HepG2 (cell line): ENCODE data around the gene SLC44A5. TPM values are rescaled to one million over a fixed set of nuclear protein-coding genes. Genes with fewer than 3 reads are reported as not detected.

Source experiments
- ATAC-seq: fragments of 200-7000 bp; cut with Tn5 transposase; 3 replicates; pipeline ENCODE4 v1.9.1; 2020; ENCODE audit warnings: mild to moderate bottlenecking, moderate library complexity
- BruUV-seq: library from RNA; stranded (reverse); fragments of 400-500 nt; replicated peaks from 2 replicates; lab custom pipeline; 2021; lab: Mats Ljungman, UMichigan
- CTCF ChIA-PET: fragments of 300-600 bp; formaldehyde crosslinking; extraction: SDS; loops from one replicate; lab custom pipeline; 2021; ENCODE audit warnings: low total read pairs, inconsistent platforms, low intra/inter-chr PET ratio; lab: Yijun Ruan, JAX
- POLR2A ChIA-PET: fragments of 350-600 bp; sonication (Branson Sonifier 250); formaldehyde crosslinking; loops from one replicate; lab custom pipeline; 2020; ENCODE audit warnings: antibody characterized with exemption, inconsistent platforms; lab: Yijun Ruan, JAX
- DNase-seq: peaks from one replicate; pipeline ENCODE4 v3.0.0-alpha.2; 2015; ENCODE audit warnings: low spot score
- FAIRE-seq: peaks from 3 replicates; lab custom pipeline; 2011; peaks lifted over from hg19 to GRCh38; lab: Jason Lieb, UNC
- H2AFZ ChIP-seq: one replicate; pipeline ENCODE4 v1.6.1; 2011; ENCODE audit warnings: low read length, inconsistent platforms
- H3K27ac ChIP-seq: fragments of 300-600 bp; 3 replicates; pipeline ENCODE4 v1.8.0; 2011; ENCODE audit warnings: mixed run types, mild to moderate bottlenecking, mixed read lengths, low read length, inconsistent platforms; ENCODE audit not compliant: insufficient read depth; ENCODE audit errors: extremely low read length
- H3K27me3 ChIP-seq, 2 experiments: fragments of 200-600 bp in 1 of 2; 2 replicates in 1 of 2; 3 replicates in 1 of 2; pipeline versions ENCODE4 v1.6.0 to v1.8.0; 2011; ENCODE audit warnings: low read length in 2 of 2, mild to moderate bottlenecking in 2 of 2, moderate library complexity in 2 of 2, inconsistent platforms in 1 of 2; ENCODE audit not compliant: insufficient read depth in 2 of 2, control insufficient read depth in 1 of 2
- H3K36me3 ChIP-seq, 2 experiments: fragments of 200-600 bp in 1 of 2; replicated peaks in 1 of 2; 2 replicates in 1 of 2; 3 replicates in 1 of 2; pipeline versions ENCODE4 v1.5.1 to v1.8.0; 2011; ENCODE audit warnings: low read length in 2 of 2, inconsistent platforms in 1 of 2; ENCODE audit not compliant: insufficient read depth in 2 of 2, control insufficient read depth in 1 of 2
- H3K4me1 ChIP-seq: 2 replicates; pipeline ENCODE4 v1.5.1; 2012; ENCODE audit warnings: low read length, inconsistent platforms; ENCODE audit not compliant: insufficient read depth
- H3K4me2 ChIP-seq: 2 replicates; pipeline ENCODE4 v1.6.0; 2011; ENCODE audit warnings: low read depth, low read length, inconsistent platforms
- H3K4me3 ChIP-seq, 3 experiments: fragments of 200-600 bp in 1 of 3; sonication (generic), shearing (Covaris generic) in 1 of 3; replicated peaks in 1 of 3; 2 replicates each; pipeline ENCODE4 v1.5.1; 2011 to 2016; ENCODE audit warnings: low read length in 3 of 3, inconsistent platforms in 2 of 3, low read depth in 2 of 3, mild to moderate bottlenecking in 2 of 3, control low read depth in 1 of 3, mixed read lengths in 1 of 3; ENCODE audit not compliant: insufficient read depth in 1 of 3
- H3K79me2 ChIP-seq: one replicate; pipeline ENCODE4 v1.6.1; 2011; ENCODE audit warnings: low read length, inconsistent platforms; ENCODE audit not compliant: insufficient read depth
- H3K9ac ChIP-seq: 2 replicates; pipeline ENCODE4 v1.6.0; 2011; ENCODE audit warnings: mild to moderate bottlenecking, low read depth, low read length, inconsistent platforms; ENCODE audit not compliant: insufficient read depth
- H3K9me3 ChIP-seq: 2 replicates; pipeline ENCODE4 v1.5.1; 2012; ENCODE audit warnings: mild to moderate bottlenecking, low read length
- H4K20me1 ChIP-seq: 2 replicates; pipeline ENCODE4 v1.6.0; 2011; ENCODE audit warnings: inconsistent platforms, mild to moderate bottlenecking, low read length, moderate library complexity; ENCODE audit not compliant: insufficient read depth
- CREM ChIP-seq, 2 experiments: sonication (generic) in 1 of 2; formaldehyde crosslinking in 1 of 2; IDR thresholded peaks; 2 replicates each; pipeline versions ENCODE4 v1.4.0 to v1.6.1; 2016 to 2020; ENCODE audit warnings: antibody characterized with exemption in 1 of 2, mild to moderate bottlenecking in 1 of 2, missing genetic modification reagents in 1 of 2
- GLI4 ChIP-seq: sonication (generic); formaldehyde crosslinking; IDR thresholded peaks from 2 replicates; pipeline ENCODE4 v1.5.1; 2020; ENCODE audit warnings: missing genetic modification reagents, mild to moderate bottlenecking, moderate library complexity, borderline replicate concordance
- IRF9 ChIP-seq: sonication (generic); formaldehyde crosslinking; IDR thresholded peaks from 2 replicates; pipeline ENCODE4 v1.8.0; 2022; ENCODE audit warnings: missing genetic modification reagents, mild to moderate bottlenecking, borderline replicate concordance
- MTERF4 ChIP-seq: sonication (generic); formaldehyde crosslinking; IDR thresholded peaks from 2 replicates; pipeline ENCODE4 v1.8.0; 2023; ENCODE audit warnings: mild to moderate bottlenecking, missing genetic modification reagents
- SIX1 ChIP-seq: sonication (generic); formaldehyde crosslinking; IDR thresholded peaks from 2 replicates; pipeline ENCODE4 v1.4.0; 2020; ENCODE audit warnings: missing genetic modification reagents, borderline replicate concordance
- TERF1 ChIP-seq: sonication (generic); formaldehyde crosslinking; IDR thresholded peaks from 2 replicates; pipeline ENCODE4 v1.8.0; 2022; ENCODE audit warnings: mild to moderate bottlenecking, missing genetic modification reagents, moderate library complexity
- ZNF205 ChIP-seq: IDR thresholded peaks from 2 replicates; pipeline ENCODE4 v1.6.1; 2018; ENCODE audit warnings: missing biosample characterization, missing genetic modification reagents
- ZNF362 ChIP-seq: sonication (generic); formaldehyde crosslinking; IDR thresholded peaks from 2 replicates; pipeline ENCODE4 v1.4.0; 2020; ENCODE audit warnings: missing genetic modification reagents, mild to moderate bottlenecking, borderline replicate concordance
- WGBS: methylation state at CpG from one replicate; pipeline ENCODE4 v1.1.6; 2017; ENCODE audit warnings: low lambda C conversion rate; 5-methylcytosine and 5-hydroxymethylcytosine counted together
- in situ Hi-C: cut with HindIII; loops from 2 replicates; pipeline ENCODE4 v1.10.0; 2017; ENCODE audit warnings: low pct_unique_long_range_greater_than_20kb; ENCODE audit not compliant: extremely low pct_ligation_motif_present
- intact Hi-C: fragments of 100-400 bp; cut with micrococcal nuclease; formaldehyde crosslinking; loops from one replicate; pipeline ENCODE4 v1.10.0; 2022; ENCODE audit not compliant: unreplicated experiment
- polyA plus RNA-seq, 8 experiments: library from polyadenylated mRNA; depleted of rRNA in 3 of 8; stranded (reverse) in 7 of 8; unstranded in 1 of 8; fragments of >200 nt; fragmentation: Illumina TruSeq in 4 of 8; extraction: Trizol in 4 of 8; gene quantifications; 2 replicates each; pipeline versions ENCODE4 v1.2.1 to v1.2.3, GENCODE V29; 2011 to 2016; ENCODE audit warnings: low read depth in 4 of 8, missing spikeins in 1 of 8, mixed read lengths in 1 of 8; ENCODE audit not compliant: insufficient read depth in 1 of 8
- total RNA-seq, 5 experiments: library from RNA; depleted of rRNA; stranded (reverse); fragments of >200 nt; fragmentation: Illumina TruSeq; extraction: Trizol; gene quantifications; 2 replicates each; pipeline ENCODE4 v1.2.3, GENCODE V29; 2016; ENCODE audit warnings: low read depth in 1 of 5
- TF ChIP-seq, protein P1 (sequence below): IDR thresholded peaks from 2 replicates; pipeline ENCODE4 v1.6.1; 2016
- TF ChIP-seq, protein P2 (sequence below): sonication (generic); formaldehyde crosslinking; IDR thresholded peaks from 2 replicates; pipeline ENCODE4 v1.4.0; 2020; ENCODE audit warnings: mild to moderate bottlenecking, missing genetic modification reagents

SLC44A5 gene
- total and polyA plus RNA-seq, 2 of the 13 experiments (the other 11 are each of a cell fraction or from before 2014, with no cell fraction given), result 8.0 to 16.0 TPM

DNA sequence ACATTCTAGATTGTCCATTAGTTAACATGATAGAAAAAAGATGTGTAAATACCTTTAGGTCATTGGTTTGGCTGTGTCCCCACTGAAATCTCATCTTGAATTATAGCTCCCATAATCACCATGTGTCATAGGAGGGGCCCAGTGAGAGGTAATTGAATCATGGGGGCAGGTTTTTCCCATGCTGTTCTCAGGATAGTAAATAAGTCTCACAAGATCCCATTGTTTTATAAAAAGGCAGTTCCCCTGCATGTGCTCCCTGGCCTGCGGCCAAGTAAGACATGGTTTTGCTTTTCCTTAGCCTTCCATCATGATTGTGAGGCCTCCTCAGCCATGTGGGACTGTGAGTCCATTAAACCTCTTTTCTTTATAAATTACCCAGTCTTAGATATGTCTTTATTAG is 32.5 kb upstream of the SLC44A5 start:
- Histone ChIP-seq H3K79me2 (no peaks in the 10 kb centered on the region), H3K4me2 (no peak overlapping the region), H3K36me3 (no peaks in the 10 kb centered on the region), H3K4me1 (no peaks in the 10 kb centered on the region), H3K4me3 (no peak overlapping the region), H3K9ac (no peak overlapping the region), H3K27me3 (no peaks in the 10 kb centered on the region), H3K9me3 (peaks cover 22% of the 10 kb centered on the region), H3K27ac (no peak overlapping the region), H4K20me1 (no peaks in the 10 kb centered on the region), H2AFZ (no peak overlapping the region)
- intact Hi-C loops (no loop called here), in situ Hi-C loops (loop anchor here (25.0 kb wide), 1 partner anchor 406 kb away; no protein-coding TSS in a partner anchor)
- ChIA-PET POLR2A (no interaction called here), CTCF (no interaction called here)
- no peak for FAIRE-seq
- 100% methylated on average over 1 of the region's 1 CpG for WGBS
- ATAC-seq, result no peak
- DNase-seq, result no peak
- BruUV-seq, result no TSS peak
- no peak for TF ChIP-seq IRF9 (CRISPR knock-in tag)
- no peak for TF ChIP-seq ZNF205 (CRISPR knock-in tag)
- TF ChIP-seq, protein P1, sequence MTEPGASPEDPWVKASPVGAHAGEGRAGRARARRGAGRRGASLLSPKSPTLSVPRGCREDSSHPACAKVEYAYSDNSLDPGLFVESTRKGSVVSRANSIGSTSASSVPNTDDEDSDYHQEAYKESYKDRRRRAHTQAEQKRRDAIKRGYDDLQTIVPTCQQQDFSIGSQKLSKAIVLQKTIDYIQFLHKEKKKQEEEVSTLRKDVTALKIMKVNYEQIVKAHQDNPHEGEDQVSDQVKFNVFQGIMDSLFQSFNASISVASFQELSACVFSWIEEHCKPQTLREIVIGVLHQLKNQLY, result no peak
- TF ChIP-seq GLI4 (CRISPR knock-in tag), result no peak
- TF ChIP-seq MTERF4 (CRISPR knock-in tag), result no peak
- no peak for TF ChIP-seq ZNF362 (CRISPR knock-in tag)
- TF ChIP-seq TERF1 (CRISPR knock-in tag), result no peak
- TF ChIP-seq CREM (IDR thresholded peaks at IDR 0.05), result no peak
- TF ChIP-seq CREM (CRISPR knock-in tag; IDR thresholded peaks at IDR 0.05), result no peak
- TF ChIP-seq SIX1, result no peak
- TF ChIP-seq, protein P2, sequence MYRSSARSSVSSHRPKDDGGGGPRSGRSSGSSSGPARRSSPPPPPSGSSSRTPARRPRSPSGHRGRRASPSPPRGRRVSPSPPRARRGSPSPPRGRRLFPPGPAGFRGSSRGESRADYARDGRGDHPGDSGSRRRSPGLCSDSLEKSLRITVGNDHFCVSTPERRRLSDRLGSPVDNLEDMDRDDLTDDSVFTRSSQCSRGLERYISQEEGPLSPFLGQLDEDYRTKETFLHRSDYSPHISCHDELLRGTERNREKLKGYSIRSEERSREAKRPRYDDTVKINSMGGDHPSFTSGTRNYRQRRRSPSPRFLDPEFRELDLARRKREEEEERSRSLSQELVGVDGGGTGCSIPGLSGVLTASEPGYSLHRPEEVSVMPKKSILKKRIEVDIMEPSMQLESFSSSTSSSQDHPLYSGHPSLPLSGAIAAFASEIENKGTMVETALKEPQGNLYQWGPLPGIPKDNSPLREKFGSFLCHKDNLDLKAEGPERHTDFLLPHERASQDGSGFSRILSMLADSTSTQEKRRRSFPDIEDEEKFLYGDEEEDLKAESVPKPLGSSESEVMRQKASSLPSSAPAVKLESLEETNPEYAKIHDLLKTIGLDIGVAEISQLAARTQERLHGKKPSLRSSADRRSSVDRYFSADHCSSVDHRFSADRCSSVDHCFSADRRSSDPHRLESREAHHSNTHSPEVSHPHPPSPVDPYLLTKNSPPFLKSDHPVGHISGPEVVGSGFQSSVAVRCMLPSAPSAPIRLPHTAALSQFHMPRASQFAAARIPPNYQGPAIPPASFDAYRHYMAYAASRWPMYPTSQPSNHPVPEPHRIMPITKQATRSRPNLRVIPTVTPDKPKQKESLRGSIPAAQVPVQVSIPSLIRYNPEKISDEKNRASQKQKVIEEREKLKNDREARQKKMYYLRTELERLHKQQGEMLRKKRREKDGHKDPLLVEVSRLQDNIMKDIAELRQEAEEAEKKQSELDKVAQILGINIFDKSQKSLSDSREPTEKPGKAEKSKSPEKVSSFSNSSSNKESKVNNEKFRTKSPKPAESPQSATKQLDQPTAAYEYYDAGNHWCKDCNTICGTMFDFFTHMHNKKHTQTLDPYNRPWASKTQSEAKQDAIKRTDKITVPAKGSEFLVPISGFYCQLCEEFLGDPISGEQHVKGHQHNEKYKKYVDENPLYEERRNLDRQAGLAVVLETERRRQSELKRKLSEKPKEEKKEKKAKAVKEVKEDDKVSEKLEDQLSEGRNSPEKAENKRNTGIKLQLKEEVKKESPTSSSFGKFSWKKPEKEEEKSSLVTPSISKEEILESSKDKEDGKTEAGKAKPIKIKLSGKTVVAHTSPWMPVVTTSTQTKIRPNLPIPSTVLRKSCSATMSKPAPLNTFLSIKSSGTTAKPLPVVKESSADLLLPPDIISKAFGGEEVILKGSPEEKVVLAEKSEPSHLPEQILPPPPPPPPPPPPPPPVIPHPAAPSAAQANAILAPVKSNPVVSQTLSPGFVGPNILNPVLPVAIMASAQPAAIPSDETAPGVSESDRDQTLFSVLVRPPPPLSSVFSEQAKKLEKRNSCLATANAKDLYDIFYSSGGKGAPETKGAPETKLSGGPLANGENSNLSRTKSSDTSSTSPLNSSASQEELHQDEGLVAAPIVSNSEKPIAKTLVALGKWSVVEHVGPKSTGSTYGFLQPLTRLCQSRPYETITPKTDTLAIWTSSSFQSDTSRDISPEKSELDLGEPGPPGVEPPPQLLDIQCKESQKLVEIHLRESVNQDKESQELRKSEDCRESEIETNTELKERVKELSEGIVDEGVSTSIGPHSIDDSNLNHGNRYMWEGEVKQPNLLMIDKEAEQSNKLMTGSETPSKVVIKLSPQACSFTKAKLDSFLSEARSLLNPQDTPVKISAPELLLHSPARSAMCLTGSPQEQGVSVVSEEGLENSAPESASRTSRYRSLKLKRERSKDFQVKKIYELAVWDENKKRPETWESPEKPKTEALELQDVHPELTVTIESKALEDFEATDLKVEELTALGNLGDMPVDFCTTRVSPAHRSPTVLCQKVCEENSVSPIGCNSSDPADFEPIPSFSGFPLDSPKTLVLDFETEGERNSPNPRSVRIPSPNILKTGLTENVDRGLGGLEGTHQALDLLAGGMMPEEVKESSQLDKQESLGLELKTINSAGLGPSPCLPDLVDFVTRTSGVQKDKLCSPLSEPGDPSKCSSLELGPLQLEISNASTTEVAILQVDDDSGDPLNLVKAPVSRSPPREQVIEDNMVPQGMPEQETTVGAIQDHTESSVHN (CRISPR knock-in tag), result no peak
